A549 (cell line): ENCODE measurements around the gene NRIP1. TPM values are rescaled to one million over a fixed set of nuclear protein-coding genes. Genes with fewer than 3 reads are reported as not detected.
A peak's percentile ranks its signal among the peaks of the same experiment; 100 is the strongest.

Experiments
- ATAC-seq, 2 experiments: fragments of 200-7000 bp in 1 of 2; fragments of >200 bp in 1 of 2; cut with Nextera tagmentation in 1 of 2; cut with Tn5 transposase in 1 of 2; 3 replicates each; pipeline versions ENCODE4 v1.8.0 to v1.9.1; 2018 to 2020; ENCODE audit warnings: mild to moderate bottlenecking in 1 of 2, moderate library complexity in 1 of 2
- CTCF ChIA-PET: fragments of 300-600 bp; sonication (Branson Sonifier 250); formaldehyde crosslinking; extraction: SDS; loops from one replicate; lab custom pipeline; 2021; ENCODE audit warnings: antibody characterized with exemption, inconsistent platforms; lab: Yijun Ruan, JAX
- POLR2A ChIA-PET: fragments of 350-600 bp; formaldehyde crosslinking; extraction: SDS; loops from one replicate; lab custom pipeline; 2021; ENCODE audit warnings: antibody characterized with exemption, inconsistent platforms; lab: Yijun Ruan, JAX
- DNase-seq, 2 experiments: peaks; one replicate each; pipeline versions ENCODE4 v3.0.0 to v3.0.0-alpha.2; 2011 to 2016; ENCODE audit warnings: low read depth in 1 of 2, low spot score in 1 of 2
- FAIRE-seq: peaks from 2 replicates; lab custom pipeline; 2011; peaks lifted over from hg19 to GRCh38; lab: Jason Lieb, UNC
- H3K27ac ChIP-seq, 2 experiments: fragments of >200 bp; sonication (Bioruptor Twin); formaldehyde crosslinking; 3 replicates each; pipeline ENCODE4 v1.5.1; 2016 to 2017
- H3K4me1 ChIP-seq: fragments of >200 bp; sonication (Bioruptor Twin); formaldehyde crosslinking; 3 replicates; pipeline ENCODE4 v1.6.1; 2016
- H3K4me2 ChIP-seq: fragments of >200 bp; sonication (Bioruptor Twin); formaldehyde crosslinking; 3 replicates; pipeline ENCODE4 v1.6.1; 2016
- H3K4me3 ChIP-seq: fragments of >200 bp; sonication (Bioruptor Twin); formaldehyde crosslinking; 3 replicates; pipeline ENCODE4 v1.5.1; 2016
- H3K9me3 ChIP-seq: fragments of >200 bp; sonication (Bioruptor Twin); formaldehyde crosslinking; 3 replicates; pipeline ENCODE4 v1.6.1; 2016
- CBX8 ChIP-seq: fragments of 200-600 bp; sonication (generic); IDR thresholded peaks from 2 replicates; pipeline ENCODE4 v1.6.1; 2016
- CHD4 ChIP-seq: fragments of 200-600 bp; sonication (generic); IDR thresholded peaks from 2 replicates; pipeline ENCODE4 v1.6.1; 2016; ENCODE audit warnings: antibody characterized with exemption, mild to moderate bottlenecking, borderline replicate concordance
- FOSL2 ChIP-seq, 2 experiments: fragments of 450-650 bp in 1 of 2; fragments of >200 bp in 1 of 2; sonication (Bioruptor Twin) in 1 of 2; formaldehyde crosslinking; IDR thresholded peaks; 2 replicates each; pipeline versions ENCODE4 v1.5.0 to v1.6.1; 2016 to 2020; ENCODE audit warnings: mild to moderate bottlenecking in 1 of 2, moderate library complexity in 1 of 2
- FOXS1 ChIP-seq: fragments of 250-450 bp; sonication (Bioruptor Pico); IDR thresholded peaks from 2 replicates; pipeline ENCODE4 v1.5.0; 2020; ENCODE audit warnings: mild to moderate bottlenecking, moderate library complexity
- HOXB13 ChIP-seq: fragments of 250-450 bp; sonication (Bioruptor Pico); IDR thresholded peaks from 2 replicates; pipeline ENCODE4 v1.5.0; 2020; ENCODE audit warnings: low read depth, mild to moderate bottlenecking, moderate library complexity
- HOXB5 ChIP-seq: fragments of 250-450 bp; sonication (Bioruptor Pico); IDR thresholded peaks from 2 replicates; pipeline ENCODE4 v1.5.0; 2020; ENCODE audit warnings: mild to moderate bottlenecking, moderate library complexity
- JUN ChIP-seq, 2 experiments: fragments of >200 bp; sonication (Bioruptor Twin); formaldehyde crosslinking; IDR thresholded peaks; 2 replicates in 1 of 2; 3 replicates in 1 of 2; pipeline ENCODE4 v1.6.1; 2016 to 2017
- NFE2L2 ChIP-seq: fragments of 150-350 bp; conservative IDR thresholded peaks from 2 replicates; pipeline ENCODE4 v1.6.1; 2014; ENCODE audit warnings: low read length
- PHF8 ChIP-seq: fragments of 200-600 bp; sonication (generic); IDR thresholded peaks from 2 replicates; pipeline ENCODE4 v1.6.1; 2016; ENCODE audit warnings: low read depth, mild to moderate bottlenecking, antibody characterized with exemption, moderate library complexity, borderline replicate concordance
- RCOR1 ChIP-seq: fragments of 150-350 bp; IDR thresholded peaks from 2 replicates; pipeline ENCODE4 v1.6.1; 2014; ENCODE audit warnings: antibody characterized with exemption, low read length, low read depth
- SMC3 ChIP-seq: fragments of >200 bp; sonication (Bioruptor Twin); formaldehyde crosslinking; IDR thresholded peaks from 3 replicates; pipeline ENCODE4 v1.6.1; 2018; ENCODE audit warnings: inconsistent platforms
- SREBF2 ChIP-seq: fragments of 450-650 bp; IDR thresholded peaks from 2 replicates; pipeline ENCODE4 v1.6.1; 2014; ENCODE audit warnings: mild to moderate bottlenecking, moderate library complexity
- TP53 ChIP-seq: fragments of 250-450 bp; sonication (Bioruptor Pico); IDR thresholded peaks from 2 replicates; pipeline ENCODE4 v1.5.0; 2021; ENCODE audit warnings: mild to moderate bottlenecking, moderate library complexity
- ZFP36 ChIP-seq: fragments of 450-650 bp; IDR thresholded peaks from 2 replicates; pipeline ENCODE4 v1.6.1; 2014; ENCODE audit warnings: borderline replicate concordance; ENCODE audit not compliant: partially characterized antibody
- ZSCAN20 ChIP-seq: fragments of 250-450 bp; sonication (Bioruptor Pico); IDR thresholded peaks from 2 replicates; pipeline ENCODE4 v1.8.0; 2022; ENCODE audit warnings: mild to moderate bottlenecking, moderate library complexity
- WGBS: methylation state at CpG from one replicate; pipeline ENCODE4 v1.1.6; 2017; ENCODE audit errors: missing lambda C conversion rate; 5-methylcytosine and 5-hydroxymethylcytosine counted together
- polyA plus RNA-seq, 4 experiments: library from polyadenylated mRNA; depleted of rRNA in 3 of 4; stranded (reverse); fragments of >200 nt; fragmentation: RNase III in 1 of 4; extraction: RNeasy Plus Mini Kit Qiagen cat#74134 plus additional on column Dnase treatment in 1 of 4; gene quantifications; 2 replicates in 3 of 4; 3 replicates in 1 of 4; pipeline ENCODE4 v1.2.3, GENCODE V29; 2011 to 2017
- TF ChIP-seq, protein P1 (sequence below): IDR thresholded peaks from 2 replicates; pipeline ENCODE4 v1.6.1; 2012
- TF ChIP-seq, protein P2 (sequence below): fragments of >200 bp; sonication (Bioruptor Twin); formaldehyde crosslinking; IDR thresholded peaks from 3 replicates; pipeline ENCODE4 v1.6.1; 2016
- TF ChIP-seq, protein P3 (sequence below): fragments of >200 bp; sonication (Bioruptor Twin); formaldehyde crosslinking; IDR thresholded peaks from 2 replicates; pipeline ENCODE4 v1.6.1; 2016
- TF ChIP-seq, protein P4 (sequence below): fragments of 250-450 bp; sonication (Bioruptor Pico); IDR thresholded peaks from 2 replicates; pipeline ENCODE4 v1.5.0; 2020; ENCODE audit warnings: low read depth, mild to moderate bottlenecking, moderate library complexity
- TF ChIP-seq, protein P5 (sequence below): IDR thresholded peaks from 2 replicates; pipeline ENCODE4 v1.6.1; 2012
- TF ChIP-seq, protein P6 (sequence below): fragments of 200-600 bp; sonication (generic); IDR thresholded peaks from 2 replicates; pipeline ENCODE4 v1.6.1; 2016; ENCODE audit warnings: antibody characterized with exemption, mild to moderate bottlenecking, moderate library complexity
- TF ChIP-seq, protein P7 (sequence below): fragments of 250-450 bp; sonication (Bioruptor Pico); IDR thresholded peaks from 2 replicates; pipeline ENCODE4 v1.5.0; 2021; ENCODE audit warnings: mild to moderate bottlenecking, moderate library complexity, borderline replicate concordance

NRIP1 gene
- polyA plus RNA-seq, 2 of the 4 experiments (the other 2 are of a cell fraction): 18.9 to 35.5 TPM

DNA sequence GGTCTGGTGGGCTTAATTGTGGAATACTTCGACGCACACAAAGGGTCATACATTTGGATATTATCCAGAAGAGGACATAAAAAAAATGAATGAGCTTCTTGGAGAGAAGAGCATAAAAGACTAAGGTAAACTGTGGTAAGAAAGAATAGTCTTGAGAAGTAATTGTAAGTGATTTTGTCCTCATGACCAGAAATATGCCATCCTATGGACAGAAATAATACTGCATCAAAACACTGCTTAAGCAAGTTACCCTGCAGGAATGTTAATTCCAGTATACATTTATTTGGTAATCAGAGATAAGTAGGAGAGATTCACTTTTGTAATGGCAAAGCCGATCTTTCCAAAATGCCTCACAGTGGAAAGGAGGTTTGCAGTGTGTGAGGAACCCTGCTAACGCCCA, 111.9 kb downstream of the NRIP1 start:
- no peak for FAIRE-seq
- no peak overlapping the region for H3K4me2 ChIP-seq
- DNase-seq: peak in 1 of 2 experiments; percentile 13
- TF ChIP-seq, protein P1, sequence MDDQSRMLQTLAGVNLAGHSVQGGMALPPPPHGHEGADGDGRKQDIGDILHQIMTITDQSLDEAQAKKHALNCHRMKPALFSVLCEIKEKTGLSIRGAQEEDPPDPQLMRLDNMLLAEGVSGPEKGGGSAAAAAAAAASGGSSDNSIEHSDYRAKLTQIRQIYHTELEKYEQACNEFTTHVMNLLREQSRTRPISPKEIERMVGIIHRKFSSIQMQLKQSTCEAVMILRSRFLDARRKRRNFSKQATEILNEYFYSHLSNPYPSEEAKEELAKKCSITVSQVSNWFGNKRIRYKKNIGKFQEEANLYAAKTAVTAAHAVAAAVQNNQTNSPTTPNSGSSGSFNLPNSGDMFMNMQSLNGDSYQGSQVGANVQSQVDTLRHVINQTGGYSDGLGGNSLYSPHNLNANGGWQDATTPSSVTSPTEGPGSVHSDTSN: no peak
- no peak for TF ChIP-seq TP53
- no peak for TF ChIP-seq ZFP36
- TF ChIP-seq RCOR1: no peak
- no peak for TF ChIP-seq CBX8
- no peak for TF ChIP-seq NFE2L2
- no peak for TF ChIP-seq CHD4
- no peak for TF ChIP-seq HOXB5 (CRISPR knock-in tag)
- TF ChIP-seq ZSCAN20 (CRISPR knock-in tag): no peak
- TF ChIP-seq, protein P2, sequence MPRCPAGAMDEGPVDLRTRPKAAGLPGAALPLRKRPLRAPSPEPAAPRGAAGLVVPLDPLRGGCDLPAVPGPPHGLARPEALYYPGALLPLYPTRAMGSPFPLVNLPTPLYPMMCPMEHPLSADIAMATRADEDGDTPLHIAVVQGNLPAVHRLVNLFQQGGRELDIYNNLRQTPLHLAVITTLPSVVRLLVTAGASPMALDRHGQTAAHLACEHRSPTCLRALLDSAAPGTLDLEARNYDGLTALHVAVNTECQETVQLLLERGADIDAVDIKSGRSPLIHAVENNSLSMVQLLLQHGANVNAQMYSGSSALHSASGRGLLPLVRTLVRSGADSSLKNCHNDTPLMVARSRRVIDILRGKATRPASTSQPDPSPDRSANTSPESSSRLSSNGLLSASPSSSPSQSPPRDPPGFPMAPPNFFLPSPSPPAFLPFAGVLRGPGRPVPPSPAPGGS: no peak
- TF ChIP-seq FOSL2 (IDR thresholded peaks at IDR 0.05): no peak
- TF ChIP-seq FOSL2 (CRISPR knock-in tag; IDR thresholded peaks at IDR 0.05): no peak
- no peak for TF ChIP-seq SMC3
- TF ChIP-seq HOXB13: no peak
- H3K4me1 ChIP-seq: peaks cover 8% of the 10 kb centered on the region; the same call in 2 of the 3 replicates
- no peak overlapping the region for H3K4me3 ChIP-seq
- CTCF ChIA-PET: no interaction called here
- POLR2A ChIA-PET: no interaction called here
- 94% methylated on average over 4 of the region's 4 CpGs for WGBS
- no peak overlapping the region for H3K27ac ChIP-seq
- no peaks in the 10 kb centered on the region; the same call in 2 of the 3 replicates for H3K9me3 ChIP-seq
- ATAC-seq: no peak

DNA sequence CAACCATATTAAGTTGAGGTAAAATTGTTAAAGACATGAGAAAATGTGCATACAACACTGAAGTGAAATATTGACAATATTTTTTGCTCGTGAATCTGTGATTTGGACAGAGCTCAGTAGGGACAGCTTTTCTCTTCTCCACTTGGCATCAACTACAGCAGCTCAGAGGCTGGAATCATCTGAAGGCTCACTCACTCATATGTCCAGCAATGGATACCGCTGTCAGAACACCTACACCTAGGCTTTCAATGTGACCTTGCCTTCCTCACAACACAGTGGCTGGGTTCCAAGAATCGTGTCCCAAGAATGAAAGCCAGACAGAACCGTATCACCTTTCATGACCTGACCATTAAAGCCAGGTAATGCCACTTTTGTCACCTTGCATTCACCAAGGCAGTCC, 115.2 kb downstream of the NRIP1 start:
- H3K4me1 ChIP-seq: peaks cover 10% of the 10 kb centered on the region; the same call in 2 of the 3 replicates
- no peak overlapping the region for H3K27ac ChIP-seq
- ChIA-PET POLR2A (no interaction called here), CTCF (no interaction called here)
- ATAC-seq: no peak
- DNase-seq: no peak
- FAIRE-seq: no peak
- WGBS: 85% methylated on average over 4 of the region's 4 CpGs
- H3K4me2 ChIP-seq: no peak overlapping the region
- H3K9me3 ChIP-seq: no peaks in the 10 kb centered on the region; the same call in 2 of the 3 replicates
- TF ChIP-seq PHF8: no peak
- no peak for TF ChIP-seq SREBF2
- no peak for TF ChIP-seq JUN (IDR thresholded peaks at IDR 0.05)
- TF ChIP-seq, all 56 proteins: peak for 0
- no peak overlapping the region for H3K4me3 ChIP-seq

DNA sequence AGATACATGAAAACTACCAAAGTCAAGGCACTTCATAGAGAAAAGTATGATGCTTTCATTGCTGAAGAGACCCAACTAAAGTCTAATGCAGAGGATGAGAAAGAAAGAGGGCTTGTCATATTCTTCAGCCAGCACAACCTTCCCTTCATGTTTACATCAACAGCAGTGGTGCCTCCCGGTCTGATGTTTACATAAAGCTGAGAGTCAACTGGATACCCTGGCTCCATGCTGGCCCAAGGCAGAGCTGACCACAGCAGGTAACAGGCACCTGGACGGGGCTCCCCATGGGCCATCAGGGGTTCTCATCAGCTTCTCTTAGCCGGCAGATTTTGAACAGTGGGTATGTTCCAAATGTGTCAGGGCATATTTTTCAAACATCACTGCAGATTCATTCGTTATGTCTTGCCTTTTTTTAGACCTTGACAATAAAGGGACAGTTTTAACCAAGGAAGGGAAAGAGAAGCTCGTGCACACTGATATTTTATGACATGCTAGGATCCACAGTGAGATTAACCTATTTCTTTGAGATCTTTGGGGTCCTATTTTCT, 117.1 kb downstream of the NRIP1 start:
- H3K9me3 ChIP-seq: no peaks in the 10 kb centered on the region; the same call in 2 of the 3 replicates
- ChIA-PET CTCF (no interaction called here), POLR2A (no interaction called here)
- no peak overlapping the region for H3K27ac ChIP-seq
- DNase-seq (no peak), FAIRE-seq (no peak), ATAC-seq (no peak)
- no peak overlapping the region for H3K4me2 ChIP-seq
- H3K4me3 ChIP-seq: no peak overlapping the region
- peaks cover 14% of the 10 kb centered on the region; the same call in 2 of the 3 replicates for H3K4me1 ChIP-seq
- 62% methylated on average over 4 of the region's 5 CpGs for WGBS
- TF ChIP-seq FOSL2 (IDR thresholded peaks at IDR 0.05) (no peak), FOSL2 (CRISPR knock-in tag; IDR thresholded peaks at IDR 0.05) (no peak), HOXB5 (CRISPR knock-in tag) (no peak), SREBF2 (no peak), FOXS1 (CRISPR knock-in tag) (no peak)
- TF ChIP-seq, protein P3, sequence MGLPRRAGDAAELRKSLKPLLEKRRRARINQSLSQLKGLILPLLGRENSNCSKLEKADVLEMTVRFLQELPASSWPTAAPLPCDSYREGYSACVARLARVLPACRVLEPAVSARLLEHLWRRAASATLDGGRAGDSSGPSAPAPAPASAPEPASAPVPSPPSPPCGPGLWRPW: no peak
- TF ChIP-seq, protein P4, sequence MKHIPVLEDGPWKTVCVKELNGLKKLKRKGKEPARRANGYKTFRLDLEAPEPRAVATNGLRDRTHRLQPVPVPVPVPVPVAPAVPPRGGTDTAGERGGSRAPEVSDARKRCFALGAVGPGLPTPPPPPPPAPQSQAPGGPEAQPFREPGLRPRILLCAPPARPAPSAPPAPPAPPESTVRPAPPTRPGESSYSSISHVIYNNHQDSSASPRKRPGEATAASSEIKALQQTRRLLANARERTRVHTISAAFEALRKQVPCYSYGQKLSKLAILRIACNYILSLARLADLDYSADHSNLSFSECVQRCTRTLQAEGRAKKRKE (CRISPR knock-in tag): no peak
- TF ChIP-seq, protein P5, sequence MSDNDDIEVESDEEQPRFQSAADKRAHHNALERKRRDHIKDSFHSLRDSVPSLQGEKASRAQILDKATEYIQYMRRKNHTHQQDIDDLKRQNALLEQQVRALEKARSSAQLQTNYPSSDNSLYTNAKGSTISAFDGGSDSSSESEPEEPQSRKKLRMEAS: no peak
- TF ChIP-seq, protein P6, sequence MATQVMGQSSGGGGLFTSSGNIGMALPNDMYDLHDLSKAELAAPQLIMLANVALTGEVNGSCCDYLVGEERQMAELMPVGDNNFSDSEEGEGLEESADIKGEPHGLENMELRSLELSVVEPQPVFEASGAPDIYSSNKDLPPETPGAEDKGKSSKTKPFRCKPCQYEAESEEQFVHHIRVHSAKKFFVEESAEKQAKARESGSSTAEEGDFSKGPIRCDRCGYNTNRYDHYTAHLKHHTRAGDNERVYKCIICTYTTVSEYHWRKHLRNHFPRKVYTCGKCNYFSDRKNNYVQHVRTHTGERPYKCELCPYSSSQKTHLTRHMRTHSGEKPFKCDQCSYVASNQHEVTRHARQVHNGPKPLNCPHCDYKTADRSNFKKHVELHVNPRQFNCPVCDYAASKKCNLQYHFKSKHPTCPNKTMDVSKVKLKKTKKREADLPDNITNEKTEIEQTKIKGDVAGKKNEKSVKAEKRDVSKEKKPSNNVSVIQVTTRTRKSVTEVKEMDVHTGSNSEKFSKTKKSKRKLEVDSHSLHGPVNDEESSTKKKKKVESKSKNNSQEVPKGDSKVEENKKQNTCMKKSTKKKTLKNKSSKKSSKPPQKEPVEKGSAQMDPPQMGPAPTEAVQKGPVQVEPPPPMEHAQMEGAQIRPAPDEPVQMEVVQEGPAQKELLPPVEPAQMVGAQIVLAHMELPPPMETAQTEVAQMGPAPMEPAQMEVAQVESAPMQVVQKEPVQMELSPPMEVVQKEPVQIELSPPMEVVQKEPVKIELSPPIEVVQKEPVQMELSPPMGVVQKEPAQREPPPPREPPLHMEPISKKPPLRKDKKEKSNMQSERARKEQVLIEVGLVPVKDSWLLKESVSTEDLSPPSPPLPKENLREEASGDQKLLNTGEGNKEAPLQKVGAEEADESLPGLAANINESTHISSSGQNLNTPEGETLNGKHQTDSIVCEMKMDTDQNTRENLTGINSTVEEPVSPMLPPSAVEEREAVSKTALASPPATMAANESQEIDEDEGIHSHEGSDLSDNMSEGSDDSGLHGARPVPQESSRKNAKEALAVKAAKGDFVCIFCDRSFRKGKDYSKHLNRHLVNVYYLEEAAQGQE: no peak
- TF ChIP-seq, protein P7, sequence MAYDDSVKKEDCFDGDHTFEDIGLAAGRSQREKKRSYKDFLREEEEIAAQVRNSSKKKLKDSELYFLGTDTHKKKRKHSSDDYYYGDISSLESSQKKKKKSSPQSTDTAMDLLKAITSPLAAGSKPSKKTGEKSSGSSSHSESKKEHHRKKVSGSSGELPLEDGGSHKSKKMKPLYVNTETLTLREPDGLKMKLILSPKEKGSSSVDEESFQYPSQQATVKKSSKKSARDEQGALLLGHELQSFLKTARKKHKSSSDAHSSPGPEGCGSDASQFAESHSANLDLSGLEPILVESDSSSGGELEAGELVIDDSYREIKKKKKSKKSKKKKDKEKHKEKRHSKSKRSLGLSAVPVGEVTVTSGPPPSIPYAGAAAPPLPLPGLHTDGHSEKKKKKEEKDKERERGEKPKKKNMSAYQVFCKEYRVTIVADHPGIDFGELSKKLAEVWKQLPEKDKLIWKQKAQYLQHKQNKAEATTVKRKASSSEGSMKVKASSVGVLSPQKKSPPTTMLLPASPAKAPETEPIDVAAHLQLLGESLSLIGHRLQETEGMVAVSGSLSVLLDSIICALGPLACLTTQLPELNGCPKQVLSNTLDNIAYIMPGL (CRISPR knock-in tag): no peak
- TF ChIP-seq, protein P2: no peak
